DND-41 (cell line): ENCODE measurements around the gene CFAP45.

ENCODE experiments used
- ATAC-seq: fragments of 200-7000 bp; cut with Tn5 transposase; 3 replicates; pipeline ENCODE4 v1.9.1; 2021; ENCODE audit warnings: low read depth; ENCODE audit not compliant: insufficient read depth
- DNase-seq: peaks from one replicate; pipeline ENCODE4 v3.0.0-alpha.2; 2020
- H2AFZ ChIP-seq: 2 replicates; pipeline ENCODE4 v1.6.0; 2012; ENCODE audit warnings: low read depth, low read length
- H3K27ac ChIP-seq: 2 replicates; pipeline ENCODE4 v1.5.1; 2012; ENCODE audit warnings: low read length, inconsistent platforms
- H3K27me3 ChIP-seq: fragments of 200-600 bp; sonication (generic); 2 replicates; pipeline ENCODE4 v1.6.0; 2012; ENCODE audit warnings: low read length, mild to moderate bottlenecking, inconsistent platforms; ENCODE audit not compliant: insufficient read depth, poor library complexity
- H3K36me3 ChIP-seq: 2 replicates; pipeline ENCODE4 v1.5.1; 2012; ENCODE audit warnings: low read length, inconsistent platforms; ENCODE audit not compliant: insufficient read depth
- H3K4me1 ChIP-seq: 2 replicates; pipeline ENCODE4 v1.5.1; 2012; ENCODE audit warnings: mild to moderate bottlenecking, low read length; ENCODE audit not compliant: insufficient read depth
- H3K4me2 ChIP-seq: 2 replicates; pipeline ENCODE4 v1.6.0; 2012; ENCODE audit warnings: mild to moderate bottlenecking, moderate library complexity, low read length, inconsistent platforms; ENCODE audit not compliant: insufficient read depth
- H3K4me3 ChIP-seq, 2 experiments: fragments of 200-600 bp in 1 of 2; shearing (Covaris generic) in 1 of 2; 2 replicates each; pipeline ENCODE4 v1.5.1; 2012 to 2016; ENCODE audit warnings: inconsistent platforms in 2 of 2, low read length in 2 of 2, mild to moderate bottlenecking in 2 of 2, low read depth in 1 of 2, moderate library complexity in 1 of 2
- H3K79me2 ChIP-seq: 2 replicates; pipeline ENCODE4 v1.6.0; 2012; ENCODE audit warnings: low read length, inconsistent platforms; ENCODE audit not compliant: insufficient read depth
- H3K9ac ChIP-seq: 2 replicates; pipeline ENCODE4 v1.6.0; 2012; ENCODE audit warnings: low read depth, mild to moderate bottlenecking, inconsistent platforms, low read length, moderate library complexity
- H3K9me3 ChIP-seq: 2 replicates; pipeline ENCODE4 v1.5.1; 2012; ENCODE audit warnings: low read length, moderate library complexity, mild to moderate bottlenecking, inconsistent platforms; ENCODE audit not compliant: insufficient read depth, severe bottlenecking
- H4K20me1 ChIP-seq: 2 replicates; pipeline ENCODE4 v1.6.0; 2012; ENCODE audit warnings: low read length; ENCODE audit not compliant: insufficient read depth
- EZH2 ChIP-seq: IDR thresholded peaks from 3 replicates; pipeline ENCODE4 v1.6.1; 2012; ENCODE audit warnings: borderline replicate concordance, low read depth, mild to moderate bottlenecking, moderate library complexity, low read length, inconsistent platforms; ENCODE audit not compliant: severe bottlenecking
- TF ChIP-seq, protein P1 (sequence below): IDR thresholded peaks from 2 replicates; pipeline ENCODE4 v1.5.1; 2012; ENCODE audit warnings: borderline replicate concordance, low read length, moderate library complexity, mild to moderate bottlenecking; ENCODE audit not compliant: poor library complexity, severe bottlenecking; ENCODE audit errors: extremely low read depth

CFAP45 gene

DNA sequence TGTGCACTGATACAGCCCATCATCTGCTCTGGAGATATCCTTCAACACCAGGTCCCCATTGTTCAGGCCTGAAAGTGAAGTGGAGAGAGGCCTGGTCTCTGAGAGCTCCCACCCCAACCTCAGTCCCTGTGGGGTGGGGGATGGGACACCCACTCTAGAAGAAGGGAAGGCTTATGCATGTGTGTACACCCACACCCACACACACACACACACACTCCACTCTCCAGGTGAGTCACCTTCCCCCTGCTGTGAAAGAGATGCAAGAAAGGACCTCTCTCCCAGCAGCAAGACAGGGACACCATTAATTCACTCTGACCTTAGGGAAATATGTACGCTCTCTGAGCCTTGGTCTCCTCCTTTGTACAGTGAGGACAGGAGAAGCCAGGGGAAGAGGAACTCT, 43.4 kb downstream of the CFAP45 start:
- H3K27ac ChIP-seq, result no peak overlapping the region
- no peaks in the 10 kb centered on the region for H3K9me3 ChIP-seq
- H3K4me3 ChIP-seq, result no peak overlapping the region
- H3K4me2 ChIP-seq, result no peak overlapping the region
- H2AFZ ChIP-seq, result no peak overlapping the region
- no peaks in the 10 kb centered on the region; the same call in 1 of the 2 replicates for H4K20me1 ChIP-seq
- no peak for DNase-seq
- no peaks in the 10 kb centered on the region for H3K79me2 ChIP-seq
- no peak overlapping the region for H3K9ac ChIP-seq
- H3K36me3 ChIP-seq, result no peaks in the 10 kb centered on the region
- ATAC-seq, result no peak
- H3K27me3 ChIP-seq, result peaks cover 13% of the 10 kb centered on the region
- H3K4me1 ChIP-seq, result no peaks in the 10 kb centered on the region
- TF ChIP-seq EZH2, result no peak
- TF ChIP-seq, protein P1, sequence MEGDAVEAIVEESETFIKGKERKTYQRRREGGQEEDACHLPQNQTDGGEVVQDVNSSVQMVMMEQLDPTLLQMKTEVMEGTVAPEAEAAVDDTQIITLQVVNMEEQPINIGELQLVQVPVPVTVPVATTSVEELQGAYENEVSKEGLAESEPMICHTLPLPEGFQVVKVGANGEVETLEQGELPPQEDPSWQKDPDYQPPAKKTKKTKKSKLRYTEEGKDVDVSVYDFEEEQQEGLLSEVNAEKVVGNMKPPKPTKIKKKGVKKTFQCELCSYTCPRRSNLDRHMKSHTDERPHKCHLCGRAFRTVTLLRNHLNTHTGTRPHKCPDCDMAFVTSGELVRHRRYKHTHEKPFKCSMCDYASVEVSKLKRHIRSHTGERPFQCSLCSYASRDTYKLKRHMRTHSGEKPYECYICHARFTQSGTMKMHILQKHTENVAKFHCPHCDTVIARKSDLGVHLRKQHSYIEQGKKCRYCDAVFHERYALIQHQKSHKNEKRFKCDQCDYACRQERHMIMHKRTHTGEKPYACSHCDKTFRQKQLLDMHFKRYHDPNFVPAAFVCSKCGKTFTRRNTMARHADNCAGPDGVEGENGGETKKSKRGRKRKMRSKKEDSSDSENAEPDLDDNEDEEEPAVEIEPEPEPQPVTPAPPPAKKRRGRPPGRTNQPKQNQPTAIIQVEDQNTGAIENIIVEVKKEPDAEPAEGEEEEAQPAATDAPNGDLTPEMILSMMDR, result no peak

DNA sequence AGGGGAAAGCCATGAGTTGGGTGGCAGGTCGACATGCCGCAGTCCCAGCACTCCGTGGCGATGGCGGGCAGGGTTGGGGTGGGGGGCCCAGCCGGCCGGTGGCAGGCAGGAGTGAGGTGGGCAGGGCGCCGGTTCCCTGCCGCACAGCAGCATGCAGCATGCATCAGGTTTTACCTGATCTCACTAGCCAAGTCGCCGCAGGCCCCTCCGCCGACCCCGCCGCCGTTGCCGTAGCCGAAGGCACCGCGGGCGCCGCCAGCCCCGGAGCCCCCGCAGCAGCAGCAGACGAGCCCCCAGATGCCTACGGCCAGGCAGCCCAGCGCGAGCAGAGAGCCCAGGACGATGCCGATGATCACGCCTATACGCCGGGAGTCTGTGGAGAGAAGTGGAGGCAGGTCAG, 44.3 kb downstream of the CFAP45 start:
- Histone ChIP-seq H3K27me3 (peaks cover 13% of the 10 kb centered on the region), H4K20me1 (no peaks in the 10 kb centered on the region; the same call in 1 of the 2 replicates), H3K4me1 (no peaks in the 10 kb centered on the region), H3K79me2 (no peaks in the 10 kb centered on the region), H3K4me3 (no peak overlapping the region), H3K4me2 (no peak overlapping the region), H3K27ac (no peak overlapping the region), H3K9ac (no peak overlapping the region), H3K36me3 (no peaks in the 10 kb centered on the region), H3K9me3 (no peaks in the 10 kb centered on the region), H2AFZ (no peak overlapping the region)
- DNase-seq (no peak), ATAC-seq (no peak)
- TF ChIP-seq, protein P1, result no peak
- no peak for TF ChIP-seq EZH2

DNA sequence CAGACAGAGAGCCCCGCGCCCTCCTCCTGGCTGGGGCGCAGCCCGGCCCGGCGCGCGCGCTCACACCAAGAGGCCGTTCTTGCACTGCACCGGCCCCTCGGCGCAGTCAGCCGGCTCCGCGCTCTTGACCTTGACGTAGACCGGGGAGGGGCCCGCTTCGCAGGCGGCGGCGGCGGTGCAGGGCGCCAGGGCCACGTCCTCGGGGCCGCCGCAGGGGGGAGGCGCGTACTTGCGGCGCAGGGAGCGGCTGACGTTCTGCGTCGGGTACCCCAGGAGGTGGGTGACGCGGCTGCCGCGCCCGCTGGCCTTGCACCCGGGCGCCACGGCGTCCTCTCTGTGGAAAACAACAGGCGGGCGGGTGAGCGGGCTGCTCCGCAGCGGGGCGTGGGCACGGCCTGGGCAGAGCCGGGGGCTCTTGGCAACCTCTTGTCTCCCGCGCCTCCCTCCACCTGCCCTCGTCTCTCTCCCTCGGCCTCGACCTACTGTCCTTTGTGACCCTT, 45.2 kb downstream of the CFAP45 start:
- Histone ChIP-seq H3K27ac (no peak overlapping the region), H3K4me2 (no peak overlapping the region), H4K20me1 (no peaks in the 10 kb centered on the region; the same call in none of the 2 replicates), H2AFZ (no peak overlapping the region), H3K4me1 (no peaks in the 10 kb centered on the region), H3K9me3 (no peaks in the 10 kb centered on the region), H3K36me3 (no peaks in the 10 kb centered on the region), H3K4me3 (no peak overlapping the region), H3K27me3 (peaks cover 15% of the 10 kb centered on the region), H3K79me2 (no peaks in the 10 kb centered on the region), H3K9ac (no peak overlapping the region)
- no peak for TF ChIP-seq EZH2
- TF ChIP-seq, protein P1, result no peak
- ATAC-seq (no peak), DNase-seq (no peak)

DNA sequence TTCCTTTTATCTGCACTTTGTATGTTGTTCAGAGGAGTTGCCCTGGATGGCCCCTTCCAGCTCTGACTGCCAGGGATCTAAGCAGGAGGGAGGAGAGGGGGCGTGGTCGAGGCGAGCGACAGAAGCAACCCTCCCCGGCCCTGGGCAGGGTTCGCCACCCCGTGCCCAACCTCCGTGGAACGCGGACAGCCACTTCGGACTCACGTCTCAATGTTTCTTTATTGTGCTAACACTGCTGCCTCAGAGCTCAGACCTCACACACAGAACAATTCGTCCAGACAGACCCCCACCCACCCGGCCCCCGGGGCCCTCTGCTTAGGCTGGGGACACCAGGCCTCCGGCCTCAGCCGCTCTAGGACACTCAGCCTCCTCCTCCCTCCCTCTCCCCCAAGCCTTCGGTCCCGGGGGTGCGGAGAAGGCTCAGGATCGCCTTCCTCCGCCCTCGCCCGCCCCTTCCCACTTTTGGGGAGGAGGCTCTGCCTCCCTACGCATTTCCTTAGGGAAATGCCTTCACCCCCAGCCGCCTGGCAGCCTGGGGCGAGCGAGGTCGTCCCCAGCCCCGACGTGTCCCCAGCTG, 45.8 kb downstream of the CFAP45 start:
- ATAC-seq (no peak), DNase-seq (no peak)
- no peak overlapping the region for H3K4me2 ChIP-seq
- H4K20me1 ChIP-seq, result no peaks in the 10 kb centered on the region; the same call in none of the 2 replicates
- H3K4me3 ChIP-seq, result no peak overlapping the region
- H3K79me2 ChIP-seq, result no peaks in the 10 kb centered on the region
- peaks cover 16% of the 10 kb centered on the region for H3K27me3 ChIP-seq
- no peak overlapping the region for H3K9ac ChIP-seq
- H3K9me3 ChIP-seq, result no peaks in the 10 kb centered on the region
- TF ChIP-seq, protein P1, result no peak
- TF ChIP-seq EZH2, result no peak
- H2AFZ ChIP-seq, result no peak overlapping the region
- no peak overlapping the region for H3K27ac ChIP-seq
- no peaks in the 10 kb centered on the region for H3K4me1 ChIP-seq
- H3K36me3 ChIP-seq, result no peaks in the 10 kb centered on the region
